ENCODE results near the gene CDH4.

The CDH4 gene

GRCh38 chr20:61725966-61726365 lies 473.9 kb downstream of the CDH4 start:
- no peak overlapping the region for H3K9ac ChIP-seq (ENCODE audit: low read length in 5 of 5)

GRCh38 chr20:61726979-61727378 lies 474.9 kb downstream of the CDH4 start:
- Histone ChIP-seq H3K36me3 (ENCODE audit: control insufficient read depth in 5 of 5, insufficient read depth in 5 of 5, low read length in 5 of 5) (no peaks in the 10 kb centered on the region), H3K9ac (ENCODE audit: low read length in 5 of 5) (no peak overlapping the region), H3K27ac (ENCODE audit: low read depth, low read length) (no peak overlapping the region), H3K4me1 (ENCODE audit: control insufficient read depth in 5 of 5, insufficient read depth in 5 of 5, low read length in 5 of 5) (no peaks in the 10 kb centered on the region), H3K4me3 (ENCODE audit: low read depth in 1 of 5, low read length in 5 of 5) (no peak overlapping the region), H3K27me3 (ENCODE audit: control insufficient read depth in 5 of 5, insufficient read depth in 4 of 5, low read length in 5 of 5) (peaks cover 2 to 13% (median 10%) of the 10 kb centered on the region in 5 donors), H3K9me3 (ENCODE audit: control insufficient read depth in 5 of 5, low read length in 5 of 5) (peaks cover 0 to 9% (median 0%) of the 10 kb centered on the region in 5 donors)

More at GRCh38 chr20:61725966-61726365, 473.9 kb downstream of the CDH4 start:
- H3K27me3 ChIP-seq (ENCODE audit: control insufficient read depth in 5 of 5, insufficient read depth in 4 of 5, low read length in 5 of 5): peaks cover 2 to 16% (median 9%) of the 10 kb centered on the region in 5 donors
- no peak overlapping the region for H3K27ac ChIP-seq (ENCODE audit: low read depth, low read length)
- H3K4me3 ChIP-seq (ENCODE audit: low read depth in 1 of 5, low read length in 5 of 5): no peak overlapping the region
- H3K9me3 ChIP-seq (ENCODE audit: control insufficient read depth in 5 of 5, low read length in 5 of 5): peaks cover 0 to 9% (median 0%) of the 10 kb centered on the region in 5 donors
- no peaks in the 10 kb centered on the region for H3K4me1 ChIP-seq (ENCODE audit: control insufficient read depth in 5 of 5, insufficient read depth in 5 of 5, low read length in 5 of 5)
- H3K36me3 ChIP-seq (ENCODE audit: control insufficient read depth in 5 of 5, insufficient read depth in 5 of 5, low read length in 5 of 5): no peaks in the 10 kb centered on the region

GRCh38 chr20:61727761-61728160 lies 475.7 kb downstream of the CDH4 start:
- Histone ChIP-seq H3K4me3 (ENCODE audit: low read depth in 1 of 5, low read length in 5 of 5) (no peak overlapping the region), H3K9me3 (ENCODE audit: control insufficient read depth in 5 of 5, low read length in 5 of 5) (peaks cover 0 to 9% (median 0%) of the 10 kb centered on the region in 5 donors), H3K9ac (ENCODE audit: low read length in 5 of 5) (no peak overlapping the region), H3K27ac (ENCODE audit: low read depth, low read length) (no peak overlapping the region), H3K27me3 (ENCODE audit: control insufficient read depth in 5 of 5, insufficient read depth in 4 of 5, low read length in 5 of 5) (peaks cover 9 to 19% (median 12%) of the 10 kb centered on the region in 5 donors), H3K4me1 (ENCODE audit: control insufficient read depth in 5 of 5, insufficient read depth in 5 of 5, low read length in 5 of 5) (no peaks in the 10 kb centered on the region), H3K36me3 (ENCODE audit: control insufficient read depth in 5 of 5, insufficient read depth in 5 of 5, low read length in 5 of 5) (no peaks in the 10 kb centered on the region)

- Histone ChIP-seq H3K27me3 (ENCODE audit: control insufficient read depth in 5 of 5, insufficient read depth in 4 of 5, low read length in 5 of 5) (peaks cover 9 to 16% (median 14%) of the 10 kb centered on the region in 5 donors), H3K27ac (ENCODE audit: low read depth, low read length) (no peak overlapping the region), H3K9me3 (ENCODE audit: control insufficient read depth in 5 of 5, low read length in 5 of 5) (peaks cover 0 to 9% (median 0%) of the 10 kb centered on the region in 5 donors), H3K36me3 (ENCODE audit: control insufficient read depth in 5 of 5, insufficient read depth in 5 of 5, low read length in 5 of 5) (no peaks in the 10 kb centered on the region), H3K9ac (ENCODE audit: low read length in 5 of 5) (no peak overlapping the region), H3K4me3 (ENCODE audit: low read depth in 1 of 5, low read length in 5 of 5) (no peak overlapping the region), H3K4me1 (ENCODE audit: control insufficient read depth in 5 of 5, insufficient read depth in 5 of 5, low read length in 5 of 5) (no peaks in the 10 kb centered on the region)
Observed at GRCh38 chr20:61728326-61728725, 476.3 kb downstream of the CDH4 start.

- no peak overlapping the region for H3K9ac ChIP-seq (ENCODE audit: low read length in 5 of 5)
- H3K4me3 ChIP-seq (ENCODE audit: low read depth in 1 of 5, low read length in 5 of 5): no peak overlapping the region
- H3K27me3 ChIP-seq (ENCODE audit: control insufficient read depth in 5 of 5, insufficient read depth in 4 of 5, low read length in 5 of 5): peaks cover 9 to 18% (median 16%) of the 10 kb centered on the region in 5 donors
- no peak overlapping the region for H3K27ac ChIP-seq (ENCODE audit: low read depth, low read length)
- peaks cover 0 to 9% (median 0%) of the 10 kb centered on the region in 5 donors for H3K9me3 ChIP-seq (ENCODE audit: control insufficient read depth in 5 of 5, low read length in 5 of 5)
- H3K4me1 ChIP-seq (ENCODE audit: control insufficient read depth in 5 of 5, insufficient read depth in 5 of 5, low read length in 5 of 5): no peaks in the 10 kb centered on the region
- H3K36me3 ChIP-seq (ENCODE audit: control insufficient read depth in 5 of 5, insufficient read depth in 5 of 5, low read length in 5 of 5): no peaks in the 10 kb centered on the region
Observed at GRCh38 chr20:61728786-61729770, 477.0 kb downstream of the CDH4 start.

GRCh38 chr20:61730631-61731362 lies 478.7 kb downstream of the CDH4 start:
- Histone ChIP-seq H3K36me3 (ENCODE audit: control insufficient read depth in 5 of 5, insufficient read depth in 5 of 5, low read length in 5 of 5) (no peaks in the 10 kb centered on the region), H3K27ac (ENCODE audit: low read depth, low read length) (no peak overlapping the region), H3K9ac (ENCODE audit: low read length in 5 of 5) (no peak overlapping the region), H3K27me3 (ENCODE audit: control insufficient read depth in 5 of 5, insufficient read depth in 4 of 5, low read length in 5 of 5) (peaks cover 9 to 27% (median 20%) of the 10 kb centered on the region in 5 donors), H3K4me1 (ENCODE audit: control insufficient read depth in 5 of 5, insufficient read depth in 5 of 5, low read length in 5 of 5) (no peaks in the 10 kb centered on the region), H3K9me3 (ENCODE audit: control insufficient read depth in 5 of 5, low read length in 5 of 5) (peaks cover 0 to 9% (median 0%) of the 10 kb centered on the region in 5 donors), H3K4me3 (ENCODE audit: low read depth in 1 of 5, low read length in 5 of 5) (no peak overlapping the region)

GRCh38 chr20:61731363-61732181 lies 479.5 kb downstream of the CDH4 start:
- no peak overlapping the region for H3K9ac ChIP-seq (ENCODE audit: low read length in 5 of 5)
- H3K4me1 ChIP-seq (ENCODE audit: control insufficient read depth in 5 of 5, insufficient read depth in 5 of 5, low read length in 5 of 5): no peaks in the 10 kb centered on the region
- peaks cover 0 to 7% (median 0%) of the 10 kb centered on the region in 5 donors for H3K9me3 ChIP-seq (ENCODE audit: control insufficient read depth in 5 of 5, low read length in 5 of 5)
- H3K27ac ChIP-seq (ENCODE audit: low read depth, low read length): no peak overlapping the region
- H3K4me3 ChIP-seq (ENCODE audit: low read depth in 1 of 5, low read length in 5 of 5): no peak overlapping the region
- peaks cover 9 to 34% (median 24%) of the 10 kb centered on the region in 5 donors for H3K27me3 ChIP-seq (ENCODE audit: control insufficient read depth in 5 of 5, insufficient read depth in 4 of 5, low read length in 5 of 5)
- H3K36me3 ChIP-seq (ENCODE audit: control insufficient read depth in 5 of 5, insufficient read depth in 5 of 5, low read length in 5 of 5): no peaks in the 10 kb centered on the region

GRCh38 chr20:61732511-61733210 lies 480.6 kb downstream of the CDH4 start:
- no peaks in the 10 kb centered on the region for H3K36me3 ChIP-seq (ENCODE audit: control insufficient read depth in 5 of 5, insufficient read depth in 5 of 5, low read length in 5 of 5)
- H3K9me3 ChIP-seq (ENCODE audit: control insufficient read depth in 5 of 5, low read length in 5 of 5): peaks cover 0 to 3% (median 0%) of the 10 kb centered on the region in 5 donors

GRCh38 chr20:61733216-61733615 lies 481.2 kb downstream of the CDH4 start:
- no peaks in the 10 kb centered on the region for H3K4me1 ChIP-seq (ENCODE audit: control insufficient read depth in 5 of 5, insufficient read depth in 5 of 5, low read length in 5 of 5)
- H3K4me3 ChIP-seq (ENCODE audit: low read depth in 1 of 5, low read length in 5 of 5): no peak overlapping the region
- H3K36me3 ChIP-seq (ENCODE audit: control insufficient read depth in 5 of 5, insufficient read depth in 5 of 5, low read length in 5 of 5): no peaks in the 10 kb centered on the region
- H3K9me3 ChIP-seq (ENCODE audit: control insufficient read depth in 5 of 5, low read length in 5 of 5): no peaks in the 10 kb centered on the region
- peaks cover 9 to 41% (median 27%) of the 10 kb centered on the region in 5 donors for H3K27me3 ChIP-seq (ENCODE audit: control insufficient read depth in 5 of 5, insufficient read depth in 4 of 5, low read length in 5 of 5)
- H3K27ac ChIP-seq (ENCODE audit: low read depth, low read length): no peak overlapping the region
- no peak overlapping the region for H3K9ac ChIP-seq (ENCODE audit: low read length in 5 of 5)

More at GRCh38 chr20:61732511-61733210, 480.6 kb downstream of the CDH4 start:
- no peaks in the 10 kb centered on the region for H3K4me1 ChIP-seq (ENCODE audit: control insufficient read depth in 5 of 5, insufficient read depth in 5 of 5, low read length in 5 of 5)
- H3K4me3 ChIP-seq (ENCODE audit: low read depth in 1 of 5, low read length in 5 of 5): no peak overlapping the region
- H3K27ac ChIP-seq (ENCODE audit: low read depth, low read length): no peak overlapping the region
- H3K9ac ChIP-seq (ENCODE audit: low read length in 5 of 5): no peak overlapping the region
- H3K27me3 ChIP-seq (ENCODE audit: control insufficient read depth in 5 of 5, insufficient read depth in 4 of 5, low read length in 5 of 5): peaks cover 9 to 38% (median 26%) of the 10 kb centered on the region in 5 donors

All from subcutaneous abdominal adipose tissue (tissue), 5 donors.